HUES6 (cell line): ENCODE results near the gene ATXN7L1.
A peak's percentile ranks its signal among the peaks of the same experiment; 100 is the strongest.

Experiments used
- H3K27ac ChIP-seq: 2 replicates; pipeline ENCODE4 v1.7.0; 2013; ENCODE audit warnings: low read depth, mild to moderate bottlenecking, low read length, inconsistent platforms
- H3K27me3 ChIP-seq: 2 replicates; pipeline ENCODE4 v1.6.1; 2013; ENCODE audit warnings: low read length; ENCODE audit not compliant: control insufficient read depth, insufficient read depth
- H3K36me3 ChIP-seq: 2 replicates; pipeline ENCODE4 v1.6.1; 2013; ENCODE audit warnings: low read length; ENCODE audit not compliant: control insufficient read depth, insufficient read depth
- H3K4me1 ChIP-seq: 2 replicates; pipeline ENCODE4 v1.6.1; 2013; ENCODE audit warnings: low read length; ENCODE audit not compliant: control insufficient read depth, insufficient read depth
- H3K4me3 ChIP-seq: 2 replicates; pipeline ENCODE4 v1.5.1; 2013; ENCODE audit warnings: low read depth, low read length
- H3K9ac ChIP-seq: one replicate; pipeline ENCODE4 v1.6.1; 2013; ENCODE audit warnings: mild to moderate bottlenecking, low read length
- H3K9me3 ChIP-seq: 2 replicates; pipeline ENCODE4 v1.6.1; 2013; ENCODE audit warnings: low read depth, low read length; ENCODE audit not compliant: control insufficient read depth, insufficient read depth

The ATXN7L1 gene

DNA sequence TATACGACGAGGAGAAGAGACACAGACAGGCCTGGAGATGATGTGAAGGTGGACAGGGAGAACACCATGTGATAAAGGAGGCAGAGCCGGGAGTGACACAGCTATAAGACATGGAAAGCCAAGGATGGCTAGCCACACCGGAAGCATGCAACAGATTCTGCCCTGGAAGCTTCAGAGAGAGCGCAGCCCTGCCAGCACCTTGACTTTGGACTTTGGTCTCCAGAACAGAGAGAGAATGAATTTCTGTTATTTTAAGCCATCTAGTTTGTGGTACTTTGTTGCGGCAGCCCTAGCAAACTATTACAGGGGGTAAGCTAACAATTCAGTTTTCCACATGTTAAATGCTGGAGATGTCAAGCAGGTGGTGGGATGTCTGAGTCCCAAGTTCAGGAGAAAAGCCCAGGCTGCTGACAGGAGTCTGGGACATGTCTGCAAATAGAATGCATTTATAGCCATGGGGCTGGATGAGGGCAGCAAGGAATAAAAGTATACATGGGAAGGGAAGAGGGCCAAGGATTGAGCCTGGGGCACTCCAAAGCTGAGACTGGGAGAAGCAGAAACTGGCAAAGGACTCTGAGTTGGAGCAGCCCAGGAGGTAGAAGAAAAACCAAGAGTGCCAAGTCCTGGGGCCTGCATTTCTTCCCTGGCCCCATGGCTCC is 65.1 kb downstream of the ATXN7L1 start:
- Histone ChIP-seq H3K27me3 (no peaks in the 10 kb centered on the region), H3K4me1 (peaks cover 11% of the 10 kb centered on the region), H3K4me3 (no peak overlapping the region)

DNA sequence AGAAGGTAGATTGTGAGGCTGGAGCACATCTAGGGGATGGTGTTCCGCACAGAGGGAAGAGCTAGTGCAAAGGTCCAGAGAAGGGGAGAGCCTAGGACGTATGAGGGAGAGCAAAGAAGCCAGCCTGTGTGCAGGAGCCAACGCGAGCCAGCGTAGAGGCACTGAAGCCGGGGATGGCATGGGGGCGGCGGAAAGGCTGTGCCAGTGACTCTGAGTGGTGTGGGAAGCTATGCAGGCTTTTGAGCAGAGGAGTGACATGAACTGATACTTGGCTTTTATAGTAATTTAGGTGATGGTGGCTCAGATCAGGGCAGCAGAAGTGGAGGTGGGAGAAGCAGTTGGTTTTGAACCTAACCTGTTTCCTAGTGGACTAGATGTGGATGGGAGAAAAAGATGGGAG is 65.8 kb downstream of the ATXN7L1 start:
- Histone ChIP-seq H3K27ac (no peak overlapping the region), H3K9ac (no peak overlapping the region), H3K36me3 (no peaks in the 10 kb centered on the region), H3K4me1 (peaks cover 15% of the 10 kb centered on the region), H3K4me3 (no peak overlapping the region), H3K27me3 (no peaks in the 10 kb centered on the region), H3K9me3 (no peaks in the 10 kb centered on the region)

More for the DNA sequence above, 65.1 kb downstream of the ATXN7L1 start:
- H3K36me3 ChIP-seq, result no peaks in the 10 kb centered on the region
- H3K9ac ChIP-seq, result no peak overlapping the region
- H3K9me3 ChIP-seq, result no peaks in the 10 kb centered on the region
- no peak overlapping the region for H3K27ac ChIP-seq

DNA sequence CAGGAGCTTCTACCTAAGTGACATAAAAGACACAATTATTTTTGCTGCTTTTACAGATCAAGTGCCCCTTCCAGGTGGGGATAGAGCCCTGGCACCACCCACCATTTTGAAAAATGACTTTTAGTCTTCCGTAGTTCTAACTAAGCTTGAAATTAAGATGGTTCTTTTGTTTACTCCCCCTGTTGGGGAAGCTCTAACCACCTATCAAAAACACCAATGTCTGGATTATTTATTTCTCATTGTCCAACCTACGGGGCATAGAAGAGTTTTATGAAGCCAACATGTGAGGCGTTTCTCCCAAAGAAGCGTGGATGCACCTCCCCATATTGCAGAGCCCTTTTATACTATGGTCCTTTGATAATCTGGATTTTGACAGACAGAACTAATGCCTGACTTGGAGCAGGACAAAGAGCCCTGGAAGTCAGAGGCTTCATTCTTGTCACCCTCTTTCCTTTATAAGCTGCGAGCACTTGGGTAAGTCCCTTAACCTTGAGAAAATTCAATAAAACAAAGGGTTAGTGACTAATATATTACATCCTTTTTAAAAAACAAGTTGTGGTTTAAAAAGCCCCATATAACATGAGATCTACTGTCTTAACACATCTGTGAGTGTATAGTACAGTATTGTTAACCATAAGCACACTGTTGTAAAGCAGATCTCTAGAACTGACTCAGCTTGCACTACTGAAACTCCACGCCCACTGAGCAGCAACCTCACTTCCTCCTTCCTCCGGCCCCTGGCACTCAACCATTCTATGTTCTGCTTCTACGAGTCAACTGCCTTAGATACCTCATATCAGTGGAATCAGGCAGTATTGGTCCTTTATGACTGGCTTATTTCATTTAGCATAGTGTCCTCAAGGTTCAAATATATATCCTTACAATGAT is 67.5 kb downstream of the ATXN7L1 start:
- Histone ChIP-seq H3K9ac (no peak overlapping the region), H3K27ac (no peak overlapping the region), H3K4me3 (no peak overlapping the region), H3K36me3 (no peaks in the 10 kb centered on the region), H3K4me1 (peaks cover 20% of the 10 kb centered on the region), H3K27me3 (no peaks in the 10 kb centered on the region), H3K9me3 (no peaks in the 10 kb centered on the region)

DNA sequence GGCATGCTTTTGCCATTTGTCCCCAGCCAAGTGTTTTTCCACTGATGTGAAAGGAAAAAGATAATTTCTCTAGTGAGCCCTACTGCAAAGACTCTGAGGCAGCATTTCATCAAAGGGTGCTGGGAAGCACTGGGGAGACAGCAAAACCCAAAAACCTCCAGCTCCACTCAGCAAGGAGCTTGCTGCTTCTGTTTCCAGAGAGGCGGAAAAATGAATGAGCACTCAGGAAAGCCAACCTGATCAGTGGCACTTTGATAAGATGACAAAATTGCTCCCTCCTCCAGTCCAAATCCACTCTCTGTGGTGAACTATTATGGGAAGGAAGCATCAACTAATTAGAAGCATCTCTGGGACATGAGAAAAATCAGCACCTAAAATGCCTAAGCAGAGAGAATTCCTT is 68.2 kb downstream of the ATXN7L1 start:
- Histone ChIP-seq H3K27me3 (no peaks in the 10 kb centered on the region), H3K9me3 (no peaks in the 10 kb centered on the region), H3K4me1 (peaks cover 22% of the 10 kb centered on the region), H3K27ac (no peak overlapping the region), H3K36me3 (no peaks in the 10 kb centered on the region), H3K4me3 (no peak overlapping the region), H3K9ac (no peak overlapping the region)

DNA sequence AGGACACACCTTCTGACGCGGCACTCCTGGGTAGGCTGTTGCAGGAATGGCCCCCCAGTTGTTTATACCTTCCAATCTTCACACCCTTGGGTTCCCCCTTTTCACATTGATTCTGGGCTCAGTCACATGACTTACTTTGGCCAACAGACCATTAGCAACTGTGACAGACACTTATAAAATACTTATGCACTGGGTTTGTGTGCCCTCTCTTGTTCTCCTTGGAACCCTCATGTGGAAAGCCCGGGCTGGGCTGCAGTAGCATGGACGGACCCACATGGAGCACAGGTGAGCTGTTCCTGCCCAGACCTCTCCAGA is 69.0 kb downstream of the ATXN7L1 start:
- H3K4me3 ChIP-seq, result no peak overlapping the region
- H3K27me3 ChIP-seq, result no peaks in the 10 kb centered on the region
- peaks cover 30% of the 10 kb centered on the region for H3K4me1 ChIP-seq
- H3K36me3 ChIP-seq, result no peaks in the 10 kb centered on the region
- no peaks in the 10 kb centered on the region for H3K9me3 ChIP-seq
- H3K9ac ChIP-seq, result no peak overlapping the region
- no peak overlapping the region for H3K27ac ChIP-seq

DNA sequence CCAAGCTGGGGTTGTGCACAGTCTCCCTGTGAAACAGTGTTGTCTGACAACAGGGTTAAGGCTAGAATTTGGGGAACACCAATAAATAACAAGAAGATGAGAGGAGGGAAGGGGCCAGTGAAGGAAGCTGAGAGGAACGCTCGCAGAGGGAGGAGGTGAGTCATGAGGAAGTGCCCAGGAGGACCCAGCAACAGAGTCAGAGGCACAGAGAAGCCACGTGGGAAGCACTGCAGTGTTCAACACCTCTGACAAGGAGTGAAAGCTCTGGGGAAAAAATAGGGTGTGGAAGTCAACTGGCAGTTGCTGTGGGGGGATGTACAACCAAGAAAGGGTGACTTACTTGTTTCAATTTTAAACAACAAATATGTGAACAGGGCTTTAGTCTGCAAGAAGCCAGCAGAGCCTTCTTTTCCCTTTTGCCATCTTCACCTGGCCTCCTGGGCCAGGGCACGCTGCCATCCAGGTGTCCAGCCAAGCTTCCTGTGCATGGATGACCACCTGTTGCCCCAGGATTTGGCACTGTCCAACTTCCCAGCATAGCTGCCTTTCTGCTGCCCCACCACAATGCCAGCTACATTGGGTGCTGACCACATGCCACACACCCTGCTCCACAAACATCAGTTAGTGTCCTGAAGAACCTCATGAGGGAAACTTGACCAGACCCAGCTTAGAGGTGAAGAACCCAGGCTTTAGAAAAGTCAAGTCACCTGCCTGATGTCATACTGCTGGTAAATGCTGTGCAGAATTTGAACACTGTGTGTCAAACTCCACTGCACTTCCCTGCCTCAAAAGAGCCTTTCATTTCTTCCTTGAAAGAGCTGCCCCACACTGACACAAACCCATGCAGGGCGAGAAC is 69.6 kb downstream of the ATXN7L1 start:
- Histone ChIP-seq H3K36me3 (no peaks in the 10 kb centered on the region), H3K27me3 (no peaks in the 10 kb centered on the region), H3K27ac (no peak overlapping the region), H3K4me3 (no peak overlapping the region), H3K4me1 (peaks cover 33% of the 10 kb centered on the region), H3K9ac (no peak overlapping the region), H3K9me3 (no peaks in the 10 kb centered on the region)

DNA sequence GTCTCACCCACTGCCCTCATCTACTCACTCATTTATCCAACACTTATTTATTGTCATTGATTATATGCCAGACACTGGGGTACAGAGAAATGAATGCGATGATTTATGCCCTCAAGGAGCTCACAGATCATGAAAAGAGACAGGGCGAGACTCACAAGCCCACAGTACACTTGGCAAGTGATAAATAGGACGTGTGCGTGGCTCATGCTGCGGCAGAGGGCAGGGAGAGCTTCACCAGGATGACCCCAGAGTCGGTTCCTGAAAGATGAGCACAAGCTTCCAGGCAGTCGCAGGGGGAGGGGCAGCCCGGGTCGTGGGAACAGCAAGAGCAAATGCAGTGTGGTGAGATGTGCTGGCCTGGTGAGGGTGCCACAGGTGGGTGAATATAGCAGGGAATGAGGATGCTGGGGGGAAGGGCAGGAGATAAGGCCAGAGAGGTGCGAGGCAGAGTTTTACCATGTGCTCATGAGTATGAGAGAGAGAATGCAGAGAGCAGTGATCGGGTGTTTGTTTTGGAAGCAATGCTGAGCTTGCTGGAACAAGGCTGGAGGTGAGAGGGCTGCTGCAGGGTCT is 70.9 kb downstream of the ATXN7L1 start:
- H3K27me3 ChIP-seq, result no peaks in the 10 kb centered on the region
- H3K9me3 ChIP-seq, result no peaks in the 10 kb centered on the region
- H3K27ac ChIP-seq, result no peak overlapping the region

DNA sequence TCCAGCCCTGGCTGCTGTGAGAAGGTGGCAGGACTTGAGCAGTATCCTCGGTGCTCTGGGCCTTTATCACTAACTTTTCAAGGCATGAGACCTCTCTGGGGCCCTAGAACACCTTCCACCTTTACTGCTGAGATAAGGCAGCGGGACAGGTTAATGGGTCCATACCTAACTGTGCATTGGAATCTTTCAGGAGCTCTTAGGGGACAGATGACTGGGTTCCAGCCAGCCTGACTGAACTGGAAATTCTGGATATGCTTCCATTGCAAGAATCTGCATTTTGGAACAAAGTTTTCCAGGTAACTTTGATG is 73.0 kb downstream of the ATXN7L1 start:
- H3K4me3 ChIP-seq, result no peak overlapping the region
- no peaks in the 10 kb centered on the region for H3K27me3 ChIP-seq
- peaks cover 51% of the 10 kb centered on the region for H3K4me1 ChIP-seq
- no peak overlapping the region for H3K9ac ChIP-seq
- no peaks in the 10 kb centered on the region for H3K36me3 ChIP-seq
- H3K9me3 ChIP-seq, result no peaks in the 10 kb centered on the region
- H3K27ac ChIP-seq, result no peak overlapping the region

More for the DNA sequence above, 70.9 kb downstream of the ATXN7L1 start:
- Histone ChIP-seq H3K4me3 (no peak overlapping the region), H3K4me1 (peaks cover 33% of the 10 kb centered on the region), H3K36me3 (no peaks in the 10 kb centered on the region), H3K9ac (no peak overlapping the region)

DNA sequence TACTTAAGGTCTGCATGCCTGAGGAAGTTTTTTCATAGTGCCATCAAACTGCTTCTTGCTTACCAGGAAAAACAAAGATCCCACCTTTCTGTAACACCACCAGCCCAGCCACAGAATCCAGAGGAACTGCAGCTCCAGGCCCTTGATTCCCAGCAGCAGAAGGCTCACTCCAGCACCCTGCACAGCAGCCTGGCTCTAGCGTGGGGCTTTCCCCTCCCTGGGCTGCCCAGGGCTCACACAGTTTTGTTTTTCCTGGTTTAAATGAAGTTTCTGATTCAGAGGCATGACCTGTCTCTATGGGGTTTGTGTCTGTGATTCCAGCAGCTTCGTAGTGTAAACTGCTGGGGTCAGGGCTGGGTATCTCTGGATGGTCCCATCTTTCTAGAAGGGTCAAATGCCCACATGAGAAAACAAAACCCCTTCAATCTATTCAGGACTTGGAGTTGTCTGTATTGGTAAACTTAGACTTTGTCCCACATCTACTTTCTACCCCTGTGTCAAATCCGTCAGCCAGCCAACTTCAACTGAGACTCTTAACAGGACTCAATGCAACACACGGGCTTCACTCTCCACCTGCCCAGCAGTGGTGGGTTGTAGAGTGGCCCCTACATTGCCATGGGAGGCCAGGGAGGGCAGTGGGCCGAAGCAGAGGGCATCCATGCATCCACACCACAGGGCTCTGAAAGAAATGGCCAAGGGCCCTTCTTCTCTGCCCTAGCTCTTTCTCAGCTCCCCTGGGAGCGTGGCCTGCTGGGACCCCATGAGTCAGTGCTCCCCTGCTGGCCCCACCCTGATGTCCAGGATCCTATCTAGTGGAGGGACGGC is 73.6 kb downstream of the ATXN7L1 start:
- Histone ChIP-seq H3K4me3 (no peak overlapping the region), H3K27me3 (no peaks in the 10 kb centered on the region), H3K36me3 (no peaks in the 10 kb centered on the region), H3K27ac (0 out of 2 replicates have a peak overlapping the region, but pooled peaks have one; percentile 8), H3K4me1 (peaks cover 57% of the 10 kb centered on the region), H3K9ac (no peak overlapping the region), H3K9me3 (no peaks in the 10 kb centered on the region)

DNA sequence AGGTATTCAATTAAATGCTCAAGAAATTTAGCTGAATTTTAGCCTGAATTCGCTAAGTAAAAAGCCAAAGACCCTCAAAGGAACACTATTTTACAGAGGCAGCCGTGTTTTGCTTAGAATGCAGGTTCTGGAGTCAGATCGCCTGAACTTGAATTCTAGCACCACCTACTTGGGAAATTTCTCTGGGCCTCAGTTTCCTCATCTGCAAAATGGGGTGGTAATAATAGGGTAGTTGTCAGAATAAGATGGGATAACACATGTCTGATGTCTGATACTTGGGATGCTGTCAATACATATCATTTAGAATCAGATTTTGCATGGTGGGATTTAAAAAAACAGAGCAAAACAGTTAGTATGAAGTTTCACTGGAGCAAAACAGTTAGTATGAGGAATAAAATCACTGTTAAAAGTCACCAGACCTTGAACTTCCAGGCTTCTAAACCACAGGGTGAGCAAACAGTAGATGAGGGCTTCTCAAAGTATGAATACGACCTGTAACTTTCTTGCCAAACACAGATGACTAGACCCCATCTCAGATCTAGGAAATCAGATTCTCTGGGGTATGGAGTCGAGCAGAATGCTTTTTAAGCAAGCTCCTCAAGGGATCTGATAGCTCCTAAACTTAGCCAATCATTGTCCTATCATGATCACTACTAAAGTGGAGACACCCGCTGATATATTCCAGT is 75.4 kb downstream of the ATXN7L1 start:
- Histone ChIP-seq H3K9me3 (no peaks in the 10 kb centered on the region), H3K4me1 (peaks cover 47% of the 10 kb centered on the region), H3K4me3 (no peak overlapping the region), H3K27me3 (no peaks in the 10 kb centered on the region), H3K36me3 (no peaks in the 10 kb centered on the region), H3K27ac (no peak overlapping the region), H3K9ac (no peak overlapping the region)
